CD4-positive, alpha-beta T cell (primary cell): ENCODE measurements around the gene DNAH6. TPM values are rescaled to one million over a fixed set of nuclear protein-coding genes. Genes with fewer than 3 reads are reported as not detected.

Experiments
- ATAC-seq: fragments of 200-7000 bp; cut with Tn5 transposase; one replicate; pipeline ENCODE4 v1.10.0; 2022; ENCODE audit warnings: mild to moderate bottlenecking; ENCODE audit not compliant: poor library complexity
- CTCF ChIA-PET: fragments of 350-600 bp; sonication (Branson Sonifier 250); formaldehyde crosslinking; loops from one replicate; lab custom pipeline; 2021; ENCODE audit warnings: antibody characterized with exemption, inconsistent platforms; lab: Charles Lee
- POLR2A ChIA-PET: fragments of 350-600 bp; sonication (Branson Sonifier 250); formaldehyde crosslinking; loops from one replicate; lab custom pipeline; 2021; ENCODE audit warnings: antibody characterized with exemption, inconsistent platforms; lab: Charles Lee
- DNase-seq, 14 experiments: peaks; one replicate each; pipeline ENCODE4 v3.0.0-alpha.2; 2013 to 2020; ENCODE audit warnings: mixed read lengths in 2 of 14
- H3K27ac ChIP-seq, 2 donors: one replicate each; pipeline versions ENCODE4 v1.5.1 to v1.7.0; 2013; ENCODE audit warnings: low read length in 2 of 2, low read depth in 1 of 2, mild to moderate bottlenecking in 1 of 2
- H3K27me3 ChIP-seq, 2 experiments: 1 replicate in 1 of 2; 2 replicates in 1 of 2; pipeline versions ENCODE4 v1.6.1 to v1.7.0; 2013; ENCODE audit warnings: low read length in 2 of 2, control low read depth in 1 of 2, mild to moderate bottlenecking in 1 of 2, moderate library complexity in 1 of 2; ENCODE audit not compliant: insufficient read depth in 2 of 2, control insufficient read depth in 1 of 2
- H3K36me3 ChIP-seq: one replicate; pipeline ENCODE4 v1.6.1; 2013; ENCODE audit warnings: low read length, control low read depth; ENCODE audit not compliant: insufficient read depth
- H3K4me1 ChIP-seq: one replicate; pipeline ENCODE4 v1.6.1; 2013; ENCODE audit warnings: low read length, control low read depth; ENCODE audit not compliant: insufficient read depth
- H3K4me3 ChIP-seq: one replicate; pipeline ENCODE4 v1.5.1; 2013; ENCODE audit warnings: mild to moderate bottlenecking, low read length, moderate library complexity
- H3K9me3 ChIP-seq, 2 experiments: 1 replicate in 1 of 2; 2 replicates in 1 of 2; pipeline versions ENCODE4 v1.6.1 to v1.7.0; 2013; ENCODE audit warnings: low read length in 2 of 2, mild to moderate bottlenecking in 2 of 2, control low read depth in 1 of 2, moderate library complexity in 1 of 2; ENCODE audit not compliant: control insufficient read depth in 1 of 2, insufficient read depth in 1 of 2
- H3K27ac Mint-ChIP-seq: one replicate; pipeline ENCODE4 v1.8.0; 2020; ENCODE audit warnings: mixed read lengths
- H3K27me3 Mint-ChIP-seq: one replicate; pipeline ENCODE4 v1.8.0; 2021; ENCODE audit warnings: mixed read lengths
- H3K36me3 Mint-ChIP-seq: one replicate; pipeline ENCODE4 v1.8.0; 2021; ENCODE audit warnings: low read depth, mixed read lengths
- H3K4me1 Mint-ChIP-seq: one replicate; pipeline ENCODE4 v1.8.0; 2021; ENCODE audit warnings: low read depth, mixed read lengths
- H3K4me3 Mint-ChIP-seq: one replicate; pipeline ENCODE4 v1.8.0; 2020; ENCODE audit warnings: mild to moderate bottlenecking, mixed read lengths
- H3K9me3 Mint-ChIP-seq: one replicate; pipeline ENCODE4 v1.8.0; 2020; ENCODE audit warnings: mixed read lengths
- CTCF ChIP-seq: fragments of 200-600 bp; IDR thresholded peaks from one replicate; pipeline ENCODE4 v1.8.0; 2022; ENCODE audit warnings: antibody characterized with exemption, mild to moderate bottlenecking
- intact Hi-C, 2 experiments: fragments of 100-400 bp; cut with DNase I in 1 of 2; cut with micrococcal nuclease in 1 of 2; formaldehyde crosslinking; loops; one replicate each; pipeline versions ENCODE4 v1.15.1 to v1.9.0; 2023 to 2025; cut with DNase I, micrococcal nuclease
- total RNA-seq, 174 experiments: library from RNA in 2 of 174; stranded (reverse) in 2 of 174; gene quantifications; one replicate each; pipeline ENCODE4 v1.2.3 and lab custom pipeline; 2021 to 2026

The DNAH6 gene
- total RNA-seq, 2 experiments from 2014 or later: 0.59 to 1.2 TPM

- TF ChIP-seq CTCF: no peak
- Histone ChIP-seq H3K9me3 (peaks cover 9% of the 10 kb centered on the region in 2 experiments), H3K36me3 (peaks cover 20% of the 10 kb centered on the region), H3K27ac (peak overlapping the region; percentile 56 to 59), H3K4me3 (no peak overlapping the region), H3K27me3 (no peaks in the 10 kb centered on the region), H3K4me1 (peaks cover 95% of the 10 kb centered on the region)
- ATAC-seq (no peak), DNase-seq (no peak)
- Mint-ChIP-seq H3K27me3 (no peaks in the 10 kb centered on the region), H3K4me1 (peaks cover 94% of the 10 kb centered on the region), H3K36me3 (peaks cover 77% of the 10 kb centered on the region), H3K27ac (peak overlapping the region; percentile 96), H3K4me3 (peak overlapping the region; percentile 82), H3K9me3 (peaks cover 9% of the 10 kb centered on the region)
- POLR2A ChIA-PET: interaction anchor here (0.6 to 10.7 kb wide), 10 partner anchors 9 to 325 kb away, joined by 3 to 138 read pairs (median 9); partner anchors contain the start of gene TRABD2A
- CTCF ChIA-PET: interaction anchor here (3.9 kb wide), 1 partner anchor 75 kb away, joined by 17 read pairs; no protein-coding TSS in a partner anchor
- intact Hi-C loops: loop anchor here in 1 of 2 experiments (5.0 kb wide), 1 partner anchor 68 kb away; no protein-coding TSS in a partner anchor
Measured at GRCh38 chr2:84850471-84850870, 334.2 kb downstream of the DNAH6 start.

- peak in 1 of 14 experiments; percentile 21 for DNase-seq
- Mint-ChIP-seq H3K27me3 (no peaks in the 10 kb centered on the region), H3K4me3 (peak overlapping the region; percentile 35), H3K27ac (peak overlapping the region; percentile 96), H3K4me1 (peaks cover 94% of the 10 kb centered on the region), H3K9me3 (peaks cover 9% of the 10 kb centered on the region), H3K36me3 (peaks cover 84% of the 10 kb centered on the region)
- Histone ChIP-seq H3K36me3 (peaks cover 20% of the 10 kb centered on the region), H3K4me3 (no peak overlapping the region), H3K27ac (peak overlapping the region; percentile 0 to 56), H3K27me3 (no peaks in the 10 kb centered on the region), H3K4me1 (peaks cover 95% of the 10 kb centered on the region), H3K9me3 (peaks cover 9% of the 10 kb centered on the region in 2 experiments)
- ChIA-PET CTCF (interaction anchor here (3.9 kb wide), 1 partner anchor 74 kb away, joined by 17 read pairs; no protein-coding TSS in a partner anchor), POLR2A (interaction anchor here (0.8 to 10.7 kb wide), 5 partner anchors 7 to 245 kb away, joined by 3 to 138 read pairs (median 4); partner anchors contain the start of genes TMSB10 and TRABD2A)
- no peak for TF ChIP-seq CTCF
- intact Hi-C loops: loop anchor here in 1 of 2 experiments (5.0 kb wide), 1 partner anchor 70 kb away; no protein-coding TSS in a partner anchor
- ATAC-seq: no peak
Measured at GRCh38 chr2:84851876-84852275, 335.6 kb downstream of the DNAH6 start.

GRCh38 chr2:84854850-84855249 is 338.6 kb downstream of the DNAH6 start:
- DNase-seq: no peak
- Mint-ChIP-seq H3K4me1 (peaks cover 96% of the 10 kb centered on the region), H3K27me3 (no peaks in the 10 kb centered on the region), H3K27ac (peak overlapping the region; percentile 94), H3K9me3 (peaks cover 12% of the 10 kb centered on the region), H3K36me3 (peaks cover 91% of the 10 kb centered on the region), H3K4me3 (peak overlapping the region; percentile 76)
- Histone ChIP-seq H3K27me3 (no peaks in the 10 kb centered on the region), H3K27ac (peak overlapping the region; percentile 3 to 69), H3K4me1 (peaks cover 95% of the 10 kb centered on the region), H3K4me3 (peak overlapping the region; percentile 8), H3K36me3 (peaks cover 20% of the 10 kb centered on the region), H3K9me3 (peaks cover 9% of the 10 kb centered on the region in 2 experiments)
- intact Hi-C loops: loop anchor here (1.0 to 5.0 kb wide), 3 partner anchors 9 to 203 kb away; no protein-coding TSS in a partner anchor
- ChIA-PET POLR2A (interaction anchor here (0.7 to 9.8 kb wide), 4 partner anchors 7 to 52 kb away, joined by 3 to 132 read pairs (median 4); no protein-coding TSS in a partner anchor), CTCF (no interaction called here)
- no peak for TF ChIP-seq CTCF
- ATAC-seq: no peak
